Vagina (tissue), 2 donors: ENCODE measurements around the gene CRP.

Source experiments
- CTCF ChIP-seq, 3 experiments: fragments of 450-650 bp in 2 of 3; fragments of 200-600 bp in 1 of 3; sonication (generic) in 1 of 3; IDR thresholded peaks; one replicate each; pipeline ENCODE4 v1.5.1; 2017 to 2019; ENCODE audit warnings: antibody characterized with exemption in 3 of 3, mild to moderate bottlenecking in 2 of 3, moderate library complexity in 2 of 3
- POLR2A ChIP-seq, 2 donors: fragments of 450-650 bp; IDR thresholded peaks; one replicate each; pipeline ENCODE4 v1.6.1; 2017; ENCODE audit warnings: antibody characterized with exemption in 2 of 2, mild to moderate bottlenecking in 2 of 2, moderate library complexity in 2 of 2
- POLR2AphosphoS5 ChIP-seq, 2 donors: sonication (generic); formaldehyde crosslinking; IDR thresholded peaks; one replicate each; pipeline ENCODE4 v1.9.0; 2017; ENCODE audit warnings: antibody characterized with exemption in 2 of 2, mild to moderate bottlenecking in 2 of 2, low read depth in 1 of 2; ENCODE audit not compliant: insufficient read depth in 1 of 2

GRCh38 chr1:159737238-159737916, 23.0 kb upstream of the CRP start:
- no peak for TF ChIP-seq CTCF (IDR thresholded peaks at IDR 0.05)
- no peak for TF ChIP-seq POLR2AphosphoS5 (IDR thresholded peaks at IDR 0.05; ENCODE audit: insufficient read depth in 1 of 2, low read depth in 1 of 2)
- TF ChIP-seq POLR2A (IDR thresholded peaks at IDR 0.05) = no peak
